Activated naive CD4-positive, alpha-beta T cell treated with anti-CD3 and anti-CD28 coated beads, Interleukin-2, amount 50 U/mL, for 24 hours (primary cell): ENCODE data around the gene LRRC25.
"Not testable (repeated sequence)": the region's sequence is repeated elsewhere in the genome, so short reads cannot be mapped to it uniquely, and the experiment has no call there.

Source experiments
- H3K27ac Mint-ChIP-seq: one replicate; pipeline ENCODE4 v1.8.0; 2021; ENCODE audit warnings: mild to moderate bottlenecking, mixed read lengths
- H3K27me3 Mint-ChIP-seq: one replicate; pipeline ENCODE4 v1.8.0; 2021; ENCODE audit warnings: mixed read lengths
- H3K36me3 Mint-ChIP-seq: one replicate; pipeline ENCODE4 v1.8.0; 2021; ENCODE audit warnings: mixed read lengths
- H3K4me1 Mint-ChIP-seq: one replicate; pipeline ENCODE4 v1.8.0; 2021; ENCODE audit warnings: mixed read lengths
- H3K4me3 Mint-ChIP-seq: one replicate; pipeline ENCODE4 v1.8.0; 2021; ENCODE audit warnings: mild to moderate bottlenecking, mixed read lengths
- H3K9me3 Mint-ChIP-seq: one replicate; pipeline ENCODE4 v1.8.0; 2021; ENCODE audit warnings: mixed read lengths

LRRC25 gene

DNA sequence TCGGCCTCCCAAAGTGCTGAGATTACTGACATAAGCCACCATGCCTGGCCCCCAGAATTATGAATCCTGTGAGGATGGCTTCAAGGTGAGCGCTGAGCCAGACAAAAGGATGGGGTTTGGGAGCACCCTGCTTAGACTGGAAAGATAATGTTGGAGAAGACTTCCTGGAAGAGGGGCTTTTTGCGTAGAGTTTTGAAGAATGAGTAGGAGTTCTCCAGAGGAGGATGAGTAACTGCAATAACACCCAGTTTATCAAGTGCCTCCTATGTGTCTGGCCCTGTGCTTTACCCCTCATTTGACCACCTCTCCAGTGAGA lies 12.1 kb downstream of the LRRC25 start:
- H3K27ac Mint-ChIP-seq: no peak overlapping the region
- no peaks in the 10 kb centered on the region for H3K36me3 Mint-ChIP-seq
- peaks cover 9% of the 10 kb centered on the region for H3K4me1 Mint-ChIP-seq
- H3K4me3 Mint-ChIP-seq: no peak overlapping the region
- H3K27me3 Mint-ChIP-seq: peaks cover 14% of the 10 kb centered on the region
- no peaks in the 10 kb centered on the region for H3K9me3 Mint-ChIP-seq

DNA sequence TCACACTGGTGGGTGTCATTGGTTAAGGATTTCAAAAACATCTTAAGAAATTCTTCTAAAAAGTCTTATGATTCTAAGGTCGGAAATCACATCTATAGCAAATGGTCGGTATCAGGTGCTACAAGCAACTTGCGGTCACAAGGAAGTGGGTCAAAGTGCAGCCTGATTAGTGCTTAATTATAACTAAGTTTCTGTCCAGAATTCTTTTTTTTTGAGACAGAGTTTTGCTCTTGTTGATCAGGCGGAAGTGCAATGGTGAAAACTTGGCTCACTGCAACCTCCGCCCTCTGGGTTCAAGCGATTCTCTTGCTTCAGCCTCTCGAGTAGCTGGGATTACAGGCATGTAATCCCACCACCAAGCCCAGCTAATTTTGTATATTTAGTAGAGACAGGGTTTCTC lies 12.6 kb downstream of the LRRC25 start:
- peaks cover 9% of the 10 kb centered on the region for H3K4me1 Mint-ChIP-seq
- no peaks in the 10 kb centered on the region for H3K36me3 Mint-ChIP-seq
- H3K27me3 Mint-ChIP-seq: peaks cover 14% of the 10 kb centered on the region
- no peak overlapping the region for H3K27ac Mint-ChIP-seq
- H3K9me3 Mint-ChIP-seq: no peaks in the 10 kb centered on the region
- H3K4me3 Mint-ChIP-seq: no peak overlapping the region

- H3K4me1 Mint-ChIP-seq, H3K9me3 Mint-ChIP-seq: not testable (repeated sequence)
- H3K27me3 Mint-ChIP-seq: peaks cover 14% of the 10 kb centered on the region
These were observed 13.8 kb downstream of the LRRC25 start for GRCh38 chr19:18383622-18384021.

GRCh38 chr19:18380843-18381242 lies 16.6 kb downstream of the LRRC25 start:
- no peaks in the 10 kb centered on the region for H3K9me3 Mint-ChIP-seq
- H3K4me1 Mint-ChIP-seq: no peaks in the 10 kb centered on the region
- H3K27ac Mint-ChIP-seq: no peak overlapping the region
- no peaks in the 10 kb centered on the region for H3K36me3 Mint-ChIP-seq
- peaks cover 10% of the 10 kb centered on the region for H3K27me3 Mint-ChIP-seq
- no peak overlapping the region for H3K4me3 Mint-ChIP-seq

More at GRCh38 chr19:18383622-18384021, 13.8 kb downstream of the LRRC25 start:
- not testable (repeated sequence) for H3K27ac Mint-ChIP-seq, H3K4me3 Mint-ChIP-seq, H3K36me3 Mint-ChIP-seq

- Mint-ChIP-seq H3K36me3 (no peaks in the 10 kb centered on the region), H3K4me3 (no peak overlapping the region), H3K27ac (no peak overlapping the region), H3K4me1 (no peaks in the 10 kb centered on the region), H3K27me3 (peaks cover 6% of the 10 kb centered on the region), H3K9me3 (no peaks in the 10 kb centered on the region)
These were observed 17.3 kb downstream of the LRRC25 start for GRCh38 chr19:18379803-18380747.

- no peaks in the 10 kb centered on the region for H3K9me3 Mint-ChIP-seq
- no peak overlapping the region for H3K27ac Mint-ChIP-seq
- H3K36me3 Mint-ChIP-seq: no peaks in the 10 kb centered on the region
- peaks cover 1% of the 10 kb centered on the region for H3K27me3 Mint-ChIP-seq
- no peak overlapping the region for H3K4me3 Mint-ChIP-seq
- peaks cover 10% of the 10 kb centered on the region for H3K4me1 Mint-ChIP-seq
These were observed 20.4 kb downstream of the LRRC25 start for GRCh38 chr19:18377026-18377425.

DNA sequence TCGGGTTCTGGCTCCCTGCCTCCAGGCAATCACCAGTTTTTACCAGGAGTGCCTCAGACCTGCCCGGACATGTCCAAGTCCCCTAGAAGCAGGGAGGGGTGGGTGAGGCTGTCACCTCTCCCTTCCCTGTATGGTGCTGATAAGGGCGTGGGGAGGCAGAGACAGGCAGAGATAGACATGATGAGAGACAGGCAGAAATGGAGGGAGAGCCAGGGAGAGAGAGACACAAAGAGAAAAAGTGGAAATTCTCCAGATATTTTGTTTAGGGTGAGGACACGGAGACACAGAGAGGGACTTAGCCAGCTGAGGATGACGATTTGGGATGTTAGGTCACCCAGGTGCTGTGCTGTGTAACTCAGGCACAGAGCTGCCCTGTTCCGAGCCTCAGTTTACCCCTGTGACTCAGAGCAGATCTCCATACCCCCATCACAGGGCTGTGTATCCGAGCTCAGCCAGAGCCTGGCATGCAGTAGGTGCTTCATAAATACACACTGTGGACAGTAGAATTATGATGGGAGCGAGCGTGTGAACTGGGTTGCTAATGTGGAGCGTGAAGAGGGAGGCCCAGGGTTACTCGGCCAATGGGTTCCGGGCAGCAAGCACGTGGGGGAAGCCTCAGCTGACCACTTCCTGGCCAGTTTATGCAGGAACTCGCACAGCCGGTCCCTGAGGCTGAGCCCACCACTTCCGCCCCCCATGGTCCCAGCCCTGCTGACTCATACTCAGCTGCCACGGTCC lies 23.4 kb downstream of the LRRC25 start:
- H3K27me3 Mint-ChIP-seq: peaks cover 1% of the 10 kb centered on the region
- H3K9me3 Mint-ChIP-seq: no peaks in the 10 kb centered on the region
- no peak overlapping the region for H3K4me3 Mint-ChIP-seq

DNA sequence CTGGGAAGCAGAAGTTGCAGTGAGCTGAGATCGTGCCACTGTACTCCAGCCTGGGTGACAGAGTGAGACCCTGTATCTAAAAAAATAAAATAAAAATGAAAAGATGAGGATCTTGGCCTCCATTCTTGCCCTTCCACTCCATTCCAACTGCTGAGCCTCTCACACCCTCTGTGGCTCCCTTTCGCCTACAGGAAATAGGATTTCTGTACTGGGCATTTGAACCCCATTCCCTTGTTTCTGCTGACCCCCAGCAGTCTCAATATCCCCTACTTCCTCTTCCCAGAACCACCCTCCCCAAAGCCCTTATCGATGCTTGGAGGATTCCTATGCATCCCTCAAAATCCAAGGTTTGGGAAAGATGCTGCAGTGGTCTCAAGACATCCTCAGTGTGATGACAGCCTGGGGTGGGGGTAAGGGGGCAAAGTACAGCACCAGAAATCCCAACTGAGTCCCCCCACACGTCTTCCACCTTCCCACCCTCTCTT lies 24.0 kb downstream of the LRRC25 start:
- Mint-ChIP-seq H3K4me1 (peaks cover 10% of the 10 kb centered on the region), H3K27me3 (peaks cover 1% of the 10 kb centered on the region), H3K9me3 (no peaks in the 10 kb centered on the region), H3K4me3 (no peak overlapping the region), H3K27ac (no peak overlapping the region), H3K36me3 (no peaks in the 10 kb centered on the region)

More for the DNA sequence above, 23.4 kb downstream of the LRRC25 start:
- Mint-ChIP-seq H3K4me1 (peaks cover 10% of the 10 kb centered on the region), H3K27ac (no peak overlapping the region), H3K36me3 (no peaks in the 10 kb centered on the region)

DNA sequence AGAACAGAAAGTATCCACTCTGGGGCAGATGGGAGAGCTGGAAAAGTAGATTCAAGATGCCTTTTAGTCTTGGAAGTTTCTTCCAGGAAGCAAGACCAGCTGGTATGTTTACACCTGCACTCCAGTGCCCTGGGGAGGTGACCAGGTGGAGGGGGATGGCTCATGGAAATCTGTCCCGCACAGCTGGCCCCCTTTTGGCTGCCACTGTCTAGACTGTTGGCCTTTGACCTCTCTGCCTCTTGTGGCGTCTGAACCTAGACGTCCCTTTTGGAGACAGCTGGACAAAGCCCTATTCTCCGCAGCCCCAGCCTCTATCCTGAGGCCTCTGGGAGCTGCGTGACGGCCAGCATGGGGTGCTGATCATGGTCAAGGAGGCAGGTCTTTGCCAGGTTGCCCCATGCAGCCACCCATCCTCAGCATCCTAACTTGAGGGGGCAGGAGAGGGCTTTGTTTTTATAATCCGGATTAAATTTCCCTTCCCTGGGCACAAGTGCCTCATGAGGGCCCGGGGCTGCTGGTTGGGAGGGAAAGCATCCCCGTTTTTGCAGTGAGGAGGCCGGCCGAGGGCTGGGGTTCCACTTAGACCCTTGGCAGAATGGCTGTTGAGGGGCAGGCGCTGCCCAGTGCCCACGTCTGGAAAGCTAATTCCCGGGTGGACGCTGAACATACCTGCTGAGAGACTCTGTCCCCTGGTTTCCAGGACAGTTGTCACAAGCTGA lies 28.8 kb downstream of the LRRC25 start:
- Mint-ChIP-seq H3K27me3 (no peaks in the 10 kb centered on the region), H3K4me1 (peaks cover 3% of the 10 kb centered on the region), H3K36me3 (peaks cover 8% of the 10 kb centered on the region), H3K27ac (no peak overlapping the region), H3K4me3 (no peak overlapping the region), H3K9me3 (no peaks in the 10 kb centered on the region)

DNA sequence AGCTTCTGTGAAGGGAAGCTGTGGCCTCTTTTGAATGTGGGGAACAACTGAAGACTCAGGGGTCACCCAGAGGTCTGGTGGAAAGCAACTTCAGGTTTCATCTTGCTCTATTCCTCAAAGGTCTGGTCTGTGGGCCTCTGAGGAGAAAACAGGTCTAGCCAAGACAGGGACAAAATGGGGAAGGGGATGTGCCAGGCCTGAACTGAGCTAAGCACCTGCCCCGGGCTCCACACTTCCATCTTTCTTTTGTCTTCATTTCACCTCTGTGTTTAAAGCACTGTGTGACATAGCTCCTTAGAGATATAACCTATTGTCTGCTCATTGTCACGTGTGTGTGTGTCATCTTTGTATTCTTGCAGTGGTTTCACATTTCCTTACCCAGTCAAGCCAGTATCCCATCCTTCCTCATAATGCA lies 31.4 kb downstream of the LRRC25 start:
- Mint-ChIP-seq H3K9me3 (no peaks in the 10 kb centered on the region), H3K27me3 (no peaks in the 10 kb centered on the region), H3K27ac (no peak overlapping the region), H3K36me3 (peaks cover 13% of the 10 kb centered on the region), H3K4me1 (no peaks in the 10 kb centered on the region), H3K4me3 (no peak overlapping the region)

- H3K36me3 Mint-ChIP-seq: peaks cover 14% of the 10 kb centered on the region
- H3K27me3 Mint-ChIP-seq: no peaks in the 10 kb centered on the region
- no peaks in the 10 kb centered on the region for H3K9me3 Mint-ChIP-seq
- H3K4me3 Mint-ChIP-seq: no peak overlapping the region
- H3K4me1 Mint-ChIP-seq: no peaks in the 10 kb centered on the region
- no peak overlapping the region for H3K27ac Mint-ChIP-seq
These were observed 32.4 kb downstream of the LRRC25 start for GRCh38 chr19:18364826-18365528.

GRCh38 chr19:18364277-18364825 lies 33.1 kb downstream of the LRRC25 start:
- not testable (repeated sequence) for H3K4me1 Mint-ChIP-seq, H3K4me3 Mint-ChIP-seq, H3K27me3 Mint-ChIP-seq, H3K9me3 Mint-ChIP-seq, H3K27ac Mint-ChIP-seq
- H3K36me3 Mint-ChIP-seq: peaks cover 19% of the 10 kb centered on the region

GRCh38 chr19:18363787-18364186 lies 33.6 kb downstream of the LRRC25 start:
- Mint-ChIP-seq H3K27me3 (no peaks in the 10 kb centered on the region), H3K4me3 (no peak overlapping the region), H3K9me3 (no peaks in the 10 kb centered on the region), H3K4me1 (no peaks in the 10 kb centered on the region), H3K27ac (no peak overlapping the region), H3K36me3 (peaks cover 22% of the 10 kb centered on the region)

DNA sequence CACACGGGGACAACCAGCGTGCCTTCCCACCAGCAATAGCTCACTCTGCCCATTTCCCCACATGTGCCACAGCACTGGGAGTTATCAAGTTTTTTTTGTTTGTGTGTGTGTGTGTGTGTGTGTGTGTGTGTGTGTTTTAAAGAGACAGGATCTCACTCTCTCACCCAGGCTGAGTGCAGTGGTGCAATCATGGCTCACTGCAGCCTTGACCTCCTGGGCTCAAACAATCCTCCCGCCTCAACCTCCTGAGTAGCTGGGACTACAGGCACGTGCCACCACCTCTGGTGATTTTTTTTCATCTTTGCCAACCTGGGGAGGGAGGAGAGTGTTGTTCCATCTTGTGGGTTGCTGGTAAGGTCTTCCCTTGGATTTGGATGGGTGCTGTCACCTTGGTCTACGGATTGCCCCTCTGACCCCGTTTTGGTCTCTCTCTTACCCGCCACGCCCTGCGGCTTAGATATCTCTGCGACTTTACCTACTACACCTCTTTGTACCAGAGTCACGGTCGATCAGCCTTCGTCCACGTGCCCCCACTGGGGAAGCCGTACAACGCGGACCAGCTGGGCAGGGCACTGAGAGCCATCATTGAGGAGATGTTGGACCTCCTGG lies 34.4 kb downstream of the LRRC25 start:
- H3K36me3 Mint-ChIP-seq: peaks cover 25% of the 10 kb centered on the region
- no peak overlapping the region for H3K4me3 Mint-ChIP-seq
- no peaks in the 10 kb centered on the region for H3K27me3 Mint-ChIP-seq
- H3K4me1 Mint-ChIP-seq: no peaks in the 10 kb centered on the region
- H3K27ac Mint-ChIP-seq: no peak overlapping the region
- H3K9me3 Mint-ChIP-seq: no peaks in the 10 kb centered on the region
